Subcutaneous abdominal adipose tissue (tissue), 5 donors: ENCODE measurements around the gene MYOM3.

Experiments
- H3K27ac ChIP-seq: one replicate; pipeline ENCODE4 v1.7.0; 2013; ENCODE audit warnings: low read depth, mild to moderate bottlenecking, inconsistent platforms, low read length, moderate library complexity
- H3K27me3 ChIP-seq, 5 donors: one replicate each; pipeline ENCODE4 v1.7.0; 2013; ENCODE audit warnings: low read length in 5 of 5, inconsistent platforms in 1 of 5; ENCODE audit not compliant: control insufficient read depth in 5 of 5, insufficient read depth in 4 of 5
- H3K36me3 ChIP-seq, 5 donors: one replicate each; pipeline ENCODE4 v1.7.0; 2013; ENCODE audit warnings: low read length in 5 of 5; ENCODE audit not compliant: control insufficient read depth in 5 of 5, insufficient read depth in 5 of 5
- H3K4me1 ChIP-seq, 5 donors: one replicate each; pipeline ENCODE4 v1.7.0; 2013; ENCODE audit warnings: low read length in 5 of 5, mild to moderate bottlenecking in 3 of 5, moderate library complexity in 1 of 5; ENCODE audit not compliant: control insufficient read depth in 5 of 5, insufficient read depth in 5 of 5
- H3K4me3 ChIP-seq, 5 donors: one replicate each; pipeline ENCODE4 v1.7.0; 2013; ENCODE audit warnings: low read length in 5 of 5, low read depth in 1 of 5
- H3K9ac ChIP-seq, 5 donors: one replicate each; pipeline ENCODE4 v1.7.0; 2013; ENCODE audit warnings: low read length in 5 of 5, mild to moderate bottlenecking in 4 of 5, moderate library complexity in 3 of 5
- H3K9me3 ChIP-seq, 5 donors: one replicate each; pipeline ENCODE4 v1.7.0; 2013; ENCODE audit warnings: low read length in 5 of 5; ENCODE audit not compliant: control insufficient read depth in 5 of 5
- donor health status: healthy.
- donor health status: healthy.
- donor health status: healthy.
- donor health status: healthy.
- donor health status: healthy.

MYOM3 gene

GRCh38 chr1:24138476-24139221 lies 26.7 kb upstream of the MYOM3 start:
- H3K36me3 ChIP-seq = no peaks in the 10 kb centered on the region
- H3K4me1 ChIP-seq = peaks cover 3 to 9% (median 6%) of the 10 kb centered on the region in 5 donors
- no peak overlapping the region for H3K27ac ChIP-seq
- no peaks in the 10 kb centered on the region for H3K9me3 ChIP-seq
- H3K27me3 ChIP-seq = peaks cover 0 to 9% (median 3%) of the 10 kb centered on the region in 5 donors
- H3K9ac ChIP-seq = no peak overlapping the region
- no peak overlapping the region for H3K4me3 ChIP-seq

DNA sequence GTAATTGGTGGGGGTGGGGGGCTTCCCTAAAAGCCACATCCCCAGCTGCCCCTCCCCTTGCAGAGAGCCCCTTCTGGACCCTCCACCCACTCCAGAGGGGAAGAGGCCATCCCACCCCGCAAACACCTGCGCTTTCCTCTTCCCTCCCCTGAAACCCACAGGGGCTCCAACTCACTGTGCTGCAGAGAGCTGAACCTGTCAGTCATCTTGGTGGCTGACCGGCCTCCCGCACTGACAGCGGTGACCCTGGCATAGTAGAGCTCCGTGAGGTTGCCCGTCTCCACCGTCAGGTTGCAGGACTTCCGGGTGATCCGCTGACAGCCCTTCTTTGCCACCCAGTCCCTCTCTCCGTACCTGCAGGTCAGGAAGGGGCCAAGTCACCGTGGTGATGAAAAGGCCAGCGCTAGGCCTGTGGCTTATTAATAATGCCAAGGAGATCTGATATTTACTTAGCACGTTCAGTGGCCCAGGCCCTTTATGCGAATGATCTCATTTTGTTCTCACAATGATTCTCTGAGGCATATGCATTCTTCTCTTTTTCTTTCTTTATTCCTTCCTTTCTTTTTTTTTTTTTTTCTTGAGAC lies 25.1 kb upstream of the MYOM3 start:
- H3K4me3 ChIP-seq = no peak overlapping the region
- H3K4me1 ChIP-seq = no peaks in the 10 kb centered on the region
- H3K9me3 ChIP-seq = no peaks in the 10 kb centered on the region
- H3K9ac ChIP-seq = no peak overlapping the region
- no peaks in the 10 kb centered on the region for H3K36me3 ChIP-seq
- H3K27ac ChIP-seq = no peak overlapping the region
- H3K27me3 ChIP-seq = peaks cover 0 to 4% (median 0%) of the 10 kb centered on the region in 5 donors

DNA sequence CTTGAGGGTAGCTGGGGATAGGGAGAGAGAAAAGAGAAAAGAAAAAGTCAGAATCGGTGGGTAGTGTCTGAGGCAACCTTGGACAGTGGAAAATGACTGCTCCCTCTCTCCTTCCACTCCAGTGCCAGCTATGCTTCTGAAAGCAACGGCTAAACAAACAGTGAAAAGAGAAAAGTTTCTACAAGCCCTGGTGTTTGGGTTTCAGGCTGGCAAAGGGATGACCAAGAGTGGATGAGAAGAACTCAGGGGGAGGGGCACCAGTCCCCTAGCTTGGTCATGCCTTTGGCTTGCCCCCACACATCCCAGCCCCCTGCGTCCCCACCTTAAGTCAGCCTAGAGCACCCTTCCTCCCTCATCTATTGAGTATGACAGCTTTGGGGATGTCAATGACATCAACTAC lies 22.4 kb upstream of the MYOM3 start:
- H3K9ac ChIP-seq = no peak overlapping the region
- no peaks in the 10 kb centered on the region for H3K36me3 ChIP-seq
- no peaks in the 10 kb centered on the region for H3K4me1 ChIP-seq
- no peak overlapping the region for H3K4me3 ChIP-seq
- H3K9me3 ChIP-seq = peaks cover 3 to 14% (median 8%) of the 10 kb centered on the region in 5 donors
- H3K27me3 ChIP-seq = peaks cover 0 to 4% (median 0%) of the 10 kb centered on the region in 5 donors
- H3K27ac ChIP-seq = no peak overlapping the region

DNA sequence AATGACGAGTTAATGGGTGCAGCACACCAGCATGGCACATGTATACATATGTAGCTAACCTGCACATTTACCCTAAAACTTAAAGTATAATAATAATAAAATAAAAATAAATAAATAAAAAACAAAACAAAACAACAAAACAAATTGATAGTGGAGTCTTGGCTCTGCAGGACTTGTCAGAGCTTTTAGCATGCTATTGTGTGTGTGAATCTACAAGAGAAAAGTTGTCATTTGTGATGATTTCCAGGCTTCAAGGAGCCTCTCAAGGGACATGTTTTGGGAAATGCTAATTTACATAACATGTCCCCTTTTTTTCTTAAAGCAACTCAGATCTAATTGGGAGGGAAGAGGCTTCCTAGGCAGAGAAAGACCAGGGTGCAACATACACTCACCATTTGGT lies 21.9 kb upstream of the MYOM3 start:
- no peak overlapping the region for H3K9ac ChIP-seq
- no peak overlapping the region for H3K27ac ChIP-seq
- no peaks in the 10 kb centered on the region for H3K4me1 ChIP-seq
- H3K36me3 ChIP-seq = no peaks in the 10 kb centered on the region
- peaks cover 3 to 14% (median 8%) of the 10 kb centered on the region in 5 donors for H3K9me3 ChIP-seq
- peaks cover 0 to 4% (median 0%) of the 10 kb centered on the region in 5 donors for H3K27me3 ChIP-seq
- H3K4me3 ChIP-seq = no peak overlapping the region

GRCh38 chr1:24130385-24130784 lies 18.4 kb upstream of the MYOM3 start:
- Histone ChIP-seq H3K9ac (no peak overlapping the region), H3K4me1 (peaks cover 0 to 5% (median 3%) of the 10 kb centered on the region in 5 donors), H3K36me3 (no peaks in the 10 kb centered on the region), H3K27ac (no peak overlapping the region), H3K9me3 (peaks cover 3 to 14% (median 8%) of the 10 kb centered on the region in 5 donors), H3K4me3 (no peak overlapping the region), H3K27me3 (no peaks in the 10 kb centered on the region)

- no peak overlapping the region for H3K9ac ChIP-seq
- no peaks in the 10 kb centered on the region for H3K36me3 ChIP-seq
- peaks cover 0 to 5% (median 3%) of the 10 kb centered on the region in 5 donors for H3K4me1 ChIP-seq
These were observed 15.9 kb upstream of the MYOM3 start for GRCh38 chr1:24127801-24128363.

DNA sequence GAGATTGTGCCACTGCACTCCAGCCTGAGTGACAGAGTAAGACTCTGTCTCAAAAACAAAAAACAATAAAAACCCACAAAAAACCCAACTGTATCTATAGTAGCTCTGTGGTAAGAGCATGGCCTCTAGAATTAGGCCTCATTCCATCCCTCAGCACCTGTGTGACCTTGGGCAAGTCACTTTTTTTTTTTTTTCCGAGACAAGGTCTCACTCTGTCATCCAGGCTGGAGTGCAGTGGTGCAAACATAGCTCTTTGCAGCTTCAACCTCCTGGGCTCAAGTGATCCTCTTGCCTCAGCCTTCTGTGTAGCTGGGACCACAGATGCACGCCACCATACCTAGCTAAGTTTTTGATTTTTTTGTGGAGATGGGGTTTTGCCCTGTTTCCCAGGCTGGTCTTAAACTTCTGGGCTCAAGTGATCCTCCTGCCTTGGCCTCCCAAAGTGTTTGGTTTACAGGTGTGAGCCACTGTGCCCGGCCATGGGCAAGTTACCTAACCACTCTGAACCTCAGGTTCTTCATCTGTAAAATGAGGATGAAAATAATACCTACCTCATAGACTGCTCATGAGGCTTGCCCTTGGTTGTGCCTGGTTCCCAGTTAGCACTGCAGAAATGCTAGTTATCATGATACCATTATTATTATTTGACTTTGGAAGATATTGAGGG lies 15.3 kb upstream of the MYOM3 start:
- Histone ChIP-seq H3K4me1 (peaks cover 0 to 5% (median 3%) of the 10 kb centered on the region in 5 donors), H3K4me3 (no peak overlapping the region), H3K27ac (no peak overlapping the region), H3K36me3 (no peaks in the 10 kb centered on the region), H3K9me3 (peaks cover 3 to 14% (median 8%) of the 10 kb centered on the region in 5 donors), H3K9ac (no peak overlapping the region), H3K27me3 (no peaks in the 10 kb centered on the region)

More at GRCh38 chr1:24127801-24128363, 15.9 kb upstream of the MYOM3 start:
- H3K4me3 ChIP-seq = no peak overlapping the region
- H3K27ac ChIP-seq = no peak overlapping the region
- H3K9me3 ChIP-seq = peaks cover 3 to 14% (median 8%) of the 10 kb centered on the region in 5 donors
- H3K27me3 ChIP-seq = no peaks in the 10 kb centered on the region

DNA sequence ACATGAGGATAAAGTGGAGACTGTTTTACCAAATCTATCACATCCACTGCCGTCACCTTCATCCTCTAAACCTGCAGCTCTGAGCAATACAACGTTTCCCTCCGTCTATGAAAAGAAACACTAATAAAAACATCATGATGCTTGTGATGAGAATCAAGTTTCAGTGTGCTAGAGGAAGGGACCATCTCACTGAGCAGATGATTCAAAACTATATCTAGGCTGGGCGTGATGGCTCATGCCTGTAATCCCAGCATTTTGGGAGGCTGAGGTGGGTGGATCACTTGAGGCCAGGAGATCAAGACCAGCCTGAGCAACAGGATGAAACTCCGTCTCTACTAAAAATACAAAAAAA lies 14.7 kb upstream of the MYOM3 start:
- Histone ChIP-seq H3K4me1 (peaks cover 0 to 5% (median 3%) of the 10 kb centered on the region in 5 donors), H3K27ac (no peak overlapping the region), H3K4me3 (no peak overlapping the region), H3K9me3 (peaks cover 3 to 14% (median 8%) of the 10 kb centered on the region in 5 donors), H3K36me3 (no peaks in the 10 kb centered on the region), H3K9ac (no peak overlapping the region), H3K27me3 (no peaks in the 10 kb centered on the region)

DNA sequence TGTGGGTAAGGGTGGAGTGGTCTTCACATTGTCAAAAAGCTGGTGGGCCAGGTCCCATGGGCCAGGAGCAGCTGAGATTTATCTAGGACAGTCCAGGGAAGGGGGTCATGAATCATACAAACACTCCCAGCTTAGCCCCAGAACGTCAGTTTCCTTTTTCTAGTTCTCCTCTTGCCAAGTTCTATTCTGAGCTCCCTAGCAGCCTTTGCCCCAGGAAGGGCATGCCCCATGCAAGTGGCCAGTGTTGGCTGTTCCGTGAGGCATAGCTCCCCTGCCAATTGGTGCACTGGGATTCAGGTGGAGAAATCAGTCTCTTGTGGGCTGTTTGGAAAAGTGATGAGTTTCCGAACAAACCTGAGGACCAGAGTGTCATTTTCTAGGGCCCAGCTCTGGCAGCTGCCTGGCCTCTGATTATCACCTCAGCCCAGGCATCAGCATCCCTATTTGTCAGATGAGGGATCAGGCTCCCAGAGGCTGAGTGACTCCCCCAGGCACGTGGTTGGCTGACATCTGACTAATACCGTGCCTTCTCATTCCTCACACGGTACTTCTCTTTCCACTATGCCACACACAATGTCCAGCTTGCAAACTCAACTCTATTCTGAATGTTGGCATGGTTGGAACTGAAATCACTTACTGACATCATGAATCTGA lies 14.2 kb upstream of the MYOM3 start:
- H3K9me3 ChIP-seq = peaks cover 3 to 14% (median 8%) of the 10 kb centered on the region in 5 donors
- H3K27me3 ChIP-seq = no peaks in the 10 kb centered on the region
- no peak overlapping the region for H3K27ac ChIP-seq
- H3K4me3 ChIP-seq = no peak overlapping the region
- H3K36me3 ChIP-seq = no peaks in the 10 kb centered on the region
- H3K9ac ChIP-seq = peak overlapping the region in 1 of 5 donors; percentile 24
- peaks cover 0 to 5% (median 3%) of the 10 kb centered on the region in 5 donors for H3K4me1 ChIP-seq
